ENCODE measurements around the gene RBP3. TPM values are rescaled to one million over a fixed set of nuclear protein-coding genes. Genes with fewer than 3 reads are reported as not detected.

The RBP3 gene
- polyA plus RNA-seq, 1 donor (not counting 4 experiments of a cell fraction or from before 2014, with no cell fraction given) = not detected

GRCh38 chr10:47329855-47330254 is 18.3 kb upstream of the RBP3 start:
- peaks cover 15% of the 10 kb centered on the region for H3K27me3 ChIP-seq (ENCODE audit: control insufficient read depth, extremely low read depth, insufficient read depth, low read length)
- H3K4me1 ChIP-seq (ENCODE audit: control insufficient read depth, extremely low read depth, insufficient read depth, low read length) = no peaks in the 10 kb centered on the region
- no peak for TF ChIP-seq EZH2 (IDR thresholded peaks at IDR 0.05; ENCODE audit: low read length)
- TF ChIP-seq, protein P1, sequence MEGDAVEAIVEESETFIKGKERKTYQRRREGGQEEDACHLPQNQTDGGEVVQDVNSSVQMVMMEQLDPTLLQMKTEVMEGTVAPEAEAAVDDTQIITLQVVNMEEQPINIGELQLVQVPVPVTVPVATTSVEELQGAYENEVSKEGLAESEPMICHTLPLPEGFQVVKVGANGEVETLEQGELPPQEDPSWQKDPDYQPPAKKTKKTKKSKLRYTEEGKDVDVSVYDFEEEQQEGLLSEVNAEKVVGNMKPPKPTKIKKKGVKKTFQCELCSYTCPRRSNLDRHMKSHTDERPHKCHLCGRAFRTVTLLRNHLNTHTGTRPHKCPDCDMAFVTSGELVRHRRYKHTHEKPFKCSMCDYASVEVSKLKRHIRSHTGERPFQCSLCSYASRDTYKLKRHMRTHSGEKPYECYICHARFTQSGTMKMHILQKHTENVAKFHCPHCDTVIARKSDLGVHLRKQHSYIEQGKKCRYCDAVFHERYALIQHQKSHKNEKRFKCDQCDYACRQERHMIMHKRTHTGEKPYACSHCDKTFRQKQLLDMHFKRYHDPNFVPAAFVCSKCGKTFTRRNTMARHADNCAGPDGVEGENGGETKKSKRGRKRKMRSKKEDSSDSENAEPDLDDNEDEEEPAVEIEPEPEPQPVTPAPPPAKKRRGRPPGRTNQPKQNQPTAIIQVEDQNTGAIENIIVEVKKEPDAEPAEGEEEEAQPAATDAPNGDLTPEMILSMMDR (optimal IDR thresholded peaks at IDR 0.05 in 1 of 3, IDR thresholded peaks at IDR 0.05 in 1 of 3, conservative IDR thresholded peaks at IDR 0.05 in 1 of 3; ENCODE audit: extremely low read depth in 1 of 3, insufficient read depth in 2 of 3, low read length in 3 of 3) = no peak
- H3K27ac ChIP-seq (ENCODE audit: control insufficient read depth, insufficient read depth, low read length) = no peak overlapping the region
- no peaks in the 10 kb centered on the region for H3K36me3 ChIP-seq (ENCODE audit: control insufficient read depth in 2 of 2, extremely low read depth in 1 of 2, insufficient read depth in 2 of 2, low read length in 2 of 2)
- no peak overlapping the region for H3K4me2 ChIP-seq (ENCODE audit: control insufficient read depth, extremely low read depth, insufficient read depth, low read depth, low read length)
- no peak overlapping the region for H3K9ac ChIP-seq (ENCODE audit: control insufficient read depth, extremely low read depth, insufficient read depth, low read length)
- dilution Hi-C loops (cut with MboI; ENCODE audit: extremely low pct_ligation_motif_present, low sequenced_read_pairs) = no loop called here
- no peak overlapping the region for H3K4me3 ChIP-seq (ENCODE audit: control insufficient read depth in 2 of 3, extremely low read depth in 1 of 3, insufficient read depth in 2 of 3, low read depth in 1 of 3, low read length in 3 of 3)
- H3K9me3 ChIP-seq (ENCODE audit: control insufficient read depth, low read depth, low read length) = no peaks in the 10 kb centered on the region
- H4K20me1 ChIP-seq (ENCODE audit: control insufficient read depth, extremely low read depth, insufficient read depth, low read length) = no peaks in the 10 kb centered on the region
- no peaks in the 10 kb centered on the region for H3K9me1 ChIP-seq (ENCODE audit: control insufficient read depth, extremely low read depth, insufficient read depth, low read length)
- H2AFZ ChIP-seq (ENCODE audit: control insufficient read depth, low read length) = no peak overlapping the region
- H3K79me2 ChIP-seq (ENCODE audit: control insufficient read depth, insufficient read depth, low read length) = no peaks in the 10 kb centered on the region
- FAIRE-seq = no peak
- no peak for DNase-seq (ENCODE audit: low read depth, low spot score)

GRCh38 chr10:47330366-47330765 is 17.8 kb upstream of the RBP3 start:
- Histone ChIP-seq H2AFZ (ENCODE audit: control insufficient read depth, low read length) (no peak overlapping the region), H3K36me3 (ENCODE audit: control insufficient read depth in 2 of 2, extremely low read depth in 1 of 2, insufficient read depth in 2 of 2, low read length in 2 of 2) (no peaks in the 10 kb centered on the region), H3K27ac (ENCODE audit: control insufficient read depth, insufficient read depth, low read length) (no peak overlapping the region), H3K79me2 (ENCODE audit: control insufficient read depth, insufficient read depth, low read length) (no peaks in the 10 kb centered on the region), H3K9me3 (ENCODE audit: control insufficient read depth, low read depth, low read length) (no peaks in the 10 kb centered on the region), H4K20me1 (ENCODE audit: control insufficient read depth, extremely low read depth, insufficient read depth, low read length) (no peaks in the 10 kb centered on the region), H3K27me3 (ENCODE audit: control insufficient read depth, extremely low read depth, insufficient read depth, low read length) (peaks cover 10% of the 10 kb centered on the region), H3K4me3 (ENCODE audit: control insufficient read depth in 2 of 3, extremely low read depth in 1 of 3, insufficient read depth in 2 of 3, low read depth in 1 of 3, low read length in 3 of 3) (no peak overlapping the region), H3K9ac (ENCODE audit: control insufficient read depth, extremely low read depth, insufficient read depth, low read length) (no peak overlapping the region), H3K4me1 (ENCODE audit: control insufficient read depth, extremely low read depth, insufficient read depth, low read length) (no peaks in the 10 kb centered on the region), H3K9me1 (ENCODE audit: control insufficient read depth, extremely low read depth, insufficient read depth, low read length) (no peaks in the 10 kb centered on the region), H3K4me2 (ENCODE audit: control insufficient read depth, extremely low read depth, insufficient read depth, low read depth, low read length) (no peak overlapping the region)
- TF ChIP-seq, protein P1 (optimal IDR thresholded peaks at IDR 0.05 in 1 of 3, IDR thresholded peaks at IDR 0.05 in 1 of 3, conservative IDR thresholded peaks at IDR 0.05 in 1 of 3; ENCODE audit: extremely low read depth in 1 of 3, insufficient read depth in 2 of 3, low read length in 3 of 3) = no peak
- no peak for TF ChIP-seq EZH2 (IDR thresholded peaks at IDR 0.05; ENCODE audit: low read length)
- no peak for FAIRE-seq
- dilution Hi-C loops (cut with MboI; ENCODE audit: extremely low pct_ligation_motif_present, low sequenced_read_pairs) = no loop called here
- DNase-seq (ENCODE audit: low read depth, low spot score) = no peak

Measured in keratinocyte (primary cell).